Fibroblast of peridontal ligament (primary cell): ENCODE data around the gene TP63.

Source experiments
- DNase-seq: peaks from one replicate; pipeline ENCODE4 v3.0.0-alpha.2; 2010; ENCODE audit errors: extremely low read depth

TP63 gene

DNA sequence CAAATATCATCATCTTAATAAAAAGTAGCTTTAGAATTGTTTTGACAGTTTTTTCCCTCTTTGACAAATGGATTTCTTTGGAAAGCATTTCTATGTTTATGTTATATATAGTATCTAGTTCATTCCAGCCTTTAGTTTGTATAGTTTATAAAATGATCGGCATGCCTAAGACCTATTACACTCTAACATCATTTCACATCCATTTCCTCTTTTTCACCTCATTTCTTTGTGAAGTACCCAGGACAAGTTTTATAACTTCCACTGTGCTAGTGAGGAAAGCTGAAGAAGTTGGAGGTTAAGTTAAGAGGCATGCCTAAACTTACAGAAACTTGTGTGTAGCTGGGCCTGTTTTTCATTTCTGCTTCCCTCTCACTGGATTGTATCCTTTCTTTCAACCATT lies 178.4 kb downstream of the TP63 start:
- peak; percentile 15 for DNase-seq

DNA sequence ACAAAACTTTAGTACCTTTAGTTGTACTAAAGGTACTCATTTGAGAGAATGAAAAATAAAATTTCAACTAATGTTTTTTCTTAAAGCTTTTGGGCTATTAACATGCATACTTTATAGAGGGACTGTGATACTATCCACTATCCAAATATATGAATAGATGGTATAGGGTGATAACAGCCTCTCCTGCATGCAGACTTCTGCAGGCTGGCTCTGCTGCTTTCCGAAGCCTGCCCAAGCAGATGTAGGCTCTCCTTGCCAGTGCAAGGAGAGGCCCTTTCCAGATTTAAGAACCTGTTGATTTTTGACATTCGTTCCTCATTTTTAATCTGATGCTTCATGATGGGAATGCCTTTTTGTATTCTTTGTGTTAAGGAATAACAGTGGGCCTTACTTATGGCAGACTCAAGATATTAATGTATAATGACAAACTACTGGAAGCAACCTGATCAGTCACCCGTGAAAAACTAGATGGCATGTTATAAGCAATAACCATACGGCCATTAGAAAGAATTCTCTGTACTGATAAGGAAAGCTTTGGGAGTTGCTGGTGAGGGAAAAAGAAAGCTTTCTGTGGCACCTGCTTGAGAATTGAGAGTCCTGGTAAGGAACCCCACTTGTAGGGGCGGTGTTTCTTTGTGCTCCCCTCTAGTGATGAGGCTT lies 181.7 kb downstream of the TP63 start:
- DNase-seq = no peak

DNA sequence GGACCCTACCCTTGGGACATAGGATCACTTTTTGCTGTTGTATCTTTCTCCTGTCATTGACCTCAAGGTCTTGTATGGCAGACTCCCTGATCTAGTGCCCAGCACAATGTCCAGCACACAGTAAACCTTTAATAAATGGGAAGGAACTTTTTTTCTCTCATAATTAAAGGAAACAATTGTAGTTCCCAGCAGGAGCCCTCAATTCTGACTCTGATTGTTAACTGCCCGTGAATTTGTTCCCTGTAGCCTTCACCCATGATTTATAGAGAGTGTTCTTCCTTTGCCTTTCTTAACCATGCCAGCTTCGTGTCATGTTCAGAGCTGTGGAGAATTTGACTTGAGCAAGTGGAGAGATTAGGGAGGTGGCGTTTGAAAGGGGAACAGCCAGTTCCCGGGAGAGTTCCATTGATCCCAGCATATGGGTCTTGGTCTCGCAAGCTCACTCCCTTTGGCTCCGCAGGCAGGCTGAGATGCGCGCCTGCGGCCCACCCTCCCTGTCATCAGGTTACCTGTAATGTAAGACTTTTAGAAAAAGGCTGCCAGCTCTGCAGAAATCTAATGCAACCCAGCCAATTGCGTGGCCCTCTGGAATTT lies 182.6 kb downstream of the TP63 start:
- no peak for DNase-seq

DNA sequence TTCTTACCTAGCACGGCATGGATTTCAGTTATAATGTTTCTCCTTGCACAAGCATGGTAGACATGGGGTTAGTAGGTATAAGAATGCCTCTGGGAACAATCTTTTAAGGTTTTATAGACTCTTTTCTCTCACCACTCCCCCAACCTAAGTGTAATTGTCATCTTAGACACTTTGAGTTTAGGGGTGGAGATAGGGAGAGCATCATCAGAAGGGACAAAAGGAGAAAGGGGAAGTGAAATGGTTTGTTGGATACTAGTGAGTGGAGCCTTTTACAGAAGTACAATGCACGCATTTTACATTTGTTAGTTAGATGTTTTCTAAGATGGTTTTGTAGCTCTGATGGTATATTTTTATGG lies 189.2 kb downstream of the TP63 start:
- no peak for DNase-seq

DNA sequence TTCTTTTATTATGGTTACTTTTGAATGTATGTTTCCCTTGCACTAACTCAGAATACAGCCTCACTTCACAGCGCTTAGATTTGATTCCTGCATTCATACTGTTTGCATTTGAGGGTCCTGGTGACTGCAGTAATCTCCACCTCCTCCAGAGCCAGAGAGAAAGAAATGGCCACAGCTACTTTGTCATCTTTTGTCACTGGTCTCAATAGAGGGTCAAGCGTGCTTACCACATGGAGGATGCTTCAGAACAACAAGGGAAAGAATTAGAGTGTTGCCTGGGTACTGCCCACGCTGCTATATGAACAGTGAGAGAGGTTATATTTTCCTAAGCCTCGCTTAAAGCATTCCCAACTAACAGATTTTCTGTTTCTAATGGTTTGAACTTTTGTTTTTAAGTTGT lies 190.1 kb downstream of the TP63 start:
- no peak for DNase-seq

DNA sequence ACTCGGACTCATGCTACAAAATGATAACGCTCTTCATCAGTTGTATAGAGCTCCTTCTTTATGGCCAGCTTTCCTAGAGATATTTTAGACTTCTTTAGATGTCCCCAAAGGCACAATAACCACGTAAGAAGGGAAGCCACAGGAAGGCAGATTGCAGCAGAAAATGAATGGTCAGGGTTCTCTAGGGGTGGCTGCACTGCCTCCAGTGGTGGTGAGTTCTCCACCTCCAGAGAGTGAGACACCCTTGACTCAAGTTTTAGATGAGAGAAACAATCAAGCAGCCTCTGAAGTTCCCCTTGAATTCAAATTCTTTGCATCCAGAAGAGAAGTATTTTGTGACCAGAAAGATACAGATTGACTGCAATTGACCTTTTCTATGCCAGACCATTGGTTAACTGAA lies 191.5 kb downstream of the TP63 start:
- no peak for DNase-seq

DNA sequence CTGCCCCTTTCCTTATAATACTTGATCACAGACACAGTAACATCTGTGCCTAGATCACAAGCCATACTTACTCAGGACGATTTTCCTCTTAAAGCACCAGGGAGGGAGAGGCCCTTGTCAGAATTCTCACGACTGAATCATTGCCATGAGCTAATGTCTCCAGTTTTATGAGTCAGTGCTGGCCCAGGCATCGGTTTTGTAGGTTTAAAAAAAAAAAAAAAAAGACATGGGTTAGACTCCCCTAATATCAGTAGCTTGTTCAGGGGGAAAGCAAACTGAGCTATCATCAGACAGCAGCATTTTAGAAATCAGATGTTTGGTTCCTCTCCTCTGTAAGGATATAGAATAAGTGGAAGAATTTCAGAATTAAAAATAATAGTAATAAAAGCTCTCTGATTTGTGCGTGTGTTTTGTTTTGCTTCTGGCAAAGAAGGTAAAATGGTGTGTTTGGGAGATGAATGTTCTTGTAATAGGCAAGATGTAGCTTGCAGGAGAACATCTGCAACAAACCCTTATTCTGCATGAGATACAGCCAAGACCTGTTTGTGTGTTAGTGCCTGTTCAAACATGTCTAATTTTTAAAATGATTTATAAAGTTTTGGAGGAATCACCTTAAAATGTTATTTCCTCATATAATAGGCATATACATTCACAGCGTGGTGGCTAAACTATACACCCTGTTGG lies 193.6 kb downstream of the TP63 start:
- DNase-seq = peak; percentile 89

DNA sequence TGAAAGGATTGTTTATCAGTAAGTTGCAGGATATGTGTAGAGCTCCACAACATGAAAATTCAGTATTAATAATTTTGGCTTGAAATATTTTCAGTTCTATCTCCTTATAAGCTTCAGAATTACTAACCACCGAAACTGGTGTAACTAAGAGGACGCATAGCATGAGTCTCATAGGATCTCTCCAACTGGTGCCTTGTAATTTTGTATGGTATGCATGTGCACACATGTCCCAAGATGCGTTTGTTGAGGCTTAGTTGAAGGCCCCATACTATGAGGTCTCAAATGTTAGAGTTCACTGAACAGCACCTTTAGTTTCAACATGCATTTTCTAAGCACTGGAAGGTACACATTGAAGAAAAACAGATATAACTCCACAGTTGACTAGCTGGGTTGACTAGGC lies 195.4 kb downstream of the TP63 start:
- no peak for DNase-seq

DNA sequence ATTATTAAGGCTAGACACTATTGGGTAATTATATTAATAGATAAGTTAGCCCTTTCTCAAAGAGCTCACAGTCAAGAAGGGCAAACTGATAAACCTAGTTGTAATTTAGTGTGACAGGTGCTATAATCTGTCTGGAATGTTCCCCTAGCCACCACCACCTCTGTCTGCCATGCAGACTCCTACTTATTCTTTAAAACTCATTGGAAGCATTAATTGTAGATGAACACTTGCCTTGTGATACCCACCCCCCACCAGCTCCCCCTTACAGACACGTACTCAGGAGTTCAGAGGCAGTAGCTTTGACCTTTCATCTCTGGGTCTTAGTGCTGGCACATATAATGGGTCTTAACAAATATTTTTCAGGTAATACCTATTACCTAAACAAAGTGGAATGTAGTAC lies 195.9 kb downstream of the TP63 start:
- no peak for DNase-seq

DNA sequence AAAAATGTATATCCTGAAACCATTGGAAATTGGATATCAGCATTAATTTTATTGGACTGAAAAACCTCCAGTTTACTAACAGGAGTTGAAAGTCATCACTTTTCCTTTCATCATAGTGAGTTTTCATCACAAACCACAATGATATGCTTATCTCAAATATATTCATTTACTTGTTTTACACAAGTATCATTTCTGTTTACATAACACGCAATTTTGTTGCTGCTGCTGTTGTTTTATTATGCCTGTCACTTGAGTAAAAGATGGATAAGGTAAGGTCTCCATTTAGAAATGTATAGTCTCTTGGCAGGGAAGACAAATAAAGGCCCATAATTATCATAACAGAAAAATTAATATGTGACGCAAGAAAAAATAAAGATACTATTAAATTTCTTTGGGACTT lies 199.2 kb downstream of the TP63 start:
- DNase-seq = no peak

DNA sequence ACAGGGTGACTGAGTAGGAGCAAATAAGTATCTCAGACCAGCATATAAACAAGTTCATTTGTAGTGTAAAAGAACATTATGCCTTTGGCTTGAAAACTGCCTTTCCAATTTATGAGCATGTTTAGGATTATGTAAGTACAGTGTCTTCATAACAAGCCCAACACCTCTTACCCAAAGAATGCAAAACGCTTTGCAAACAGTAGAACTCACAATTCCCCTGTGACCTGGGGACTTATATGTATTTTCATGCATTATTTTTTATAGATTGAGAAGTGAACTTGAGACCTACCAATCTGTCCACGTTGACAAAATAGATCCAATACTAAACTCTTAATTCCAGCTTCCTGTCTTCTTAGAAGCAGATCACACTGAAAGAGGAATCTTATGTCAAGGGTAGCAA lies 202.1 kb downstream of the TP63 start:
- no peak for DNase-seq

DNA sequence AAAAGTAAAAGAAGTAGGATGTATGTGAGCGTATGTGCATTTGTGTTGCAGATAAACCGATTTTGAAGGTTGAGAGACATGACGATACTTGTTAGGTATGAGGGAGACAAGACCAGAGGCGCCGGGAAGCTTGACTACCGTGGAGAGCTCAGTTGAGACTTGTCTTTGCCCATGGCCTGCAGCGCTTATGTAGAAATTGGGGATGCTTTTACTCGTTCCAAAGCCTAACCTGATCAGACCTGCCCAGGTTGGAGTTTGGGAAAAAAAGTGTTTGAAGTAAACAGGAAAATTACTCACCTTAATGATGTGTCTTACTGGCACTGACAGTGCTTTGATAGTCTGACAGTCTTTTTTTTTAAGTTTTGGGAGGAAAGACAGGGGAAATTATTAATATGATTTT lies 202.8 kb downstream of the TP63 start:
- no peak for DNase-seq

DNA sequence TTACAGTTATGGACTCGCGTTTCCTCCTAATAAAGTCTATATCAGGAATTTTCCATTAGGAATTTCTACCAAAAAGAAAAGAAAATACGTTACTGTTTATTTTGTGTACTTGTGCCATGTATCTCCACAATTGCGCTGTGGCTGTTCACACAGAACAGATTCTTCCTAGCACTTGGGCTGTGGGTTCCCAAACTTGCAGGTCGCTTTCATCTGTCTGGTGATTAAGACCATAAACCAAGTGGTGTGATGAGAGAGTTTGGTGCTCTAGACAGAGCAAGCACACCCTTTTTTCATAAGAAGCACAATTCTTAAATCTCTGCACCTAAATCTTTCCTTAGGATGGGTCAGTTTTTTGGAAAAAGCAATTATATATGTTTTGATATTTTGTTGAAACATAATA lies 203.3 kb downstream of the TP63 start:
- no peak for DNase-seq

DNA sequence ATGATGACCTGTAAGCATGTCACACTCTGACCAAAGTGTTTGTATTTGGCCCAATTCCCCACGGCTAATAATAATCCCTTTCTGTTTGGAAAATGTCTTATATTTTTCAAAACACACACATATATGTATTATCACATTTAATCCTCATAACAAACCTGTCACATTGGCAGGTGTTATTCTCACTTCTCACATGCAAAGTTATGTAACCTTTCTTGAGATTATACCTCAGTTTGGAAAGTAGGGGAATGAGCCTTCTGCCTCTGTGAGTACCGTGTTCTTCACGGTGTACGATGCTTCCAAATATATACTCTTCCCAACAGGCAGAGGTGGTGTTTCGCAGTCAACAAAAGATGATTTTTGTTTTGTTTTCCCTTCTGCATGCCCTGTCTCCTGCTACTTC lies 205.6 kb downstream of the TP63 start:
- no peak for DNase-seq

DNA sequence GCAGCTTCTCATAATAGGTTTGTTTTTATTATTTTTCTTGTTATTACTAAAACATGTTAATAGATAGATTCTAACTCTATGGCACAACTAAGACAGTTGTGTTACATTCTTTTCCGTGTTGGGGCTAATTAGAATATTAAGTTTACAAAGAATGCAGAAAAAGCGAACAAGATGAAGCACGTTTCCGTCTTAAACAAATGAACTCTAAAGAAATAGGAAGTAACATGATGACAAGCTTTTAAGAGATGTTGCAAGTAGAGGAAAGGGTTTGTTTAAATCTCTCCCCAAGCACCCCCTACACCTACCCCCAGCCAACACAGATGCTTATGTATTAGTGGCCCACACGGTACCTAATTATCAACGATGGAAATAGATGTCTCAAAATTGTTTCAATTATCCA lies 207.1 kb downstream of the TP63 start:
- no peak for DNase-seq

DNA sequence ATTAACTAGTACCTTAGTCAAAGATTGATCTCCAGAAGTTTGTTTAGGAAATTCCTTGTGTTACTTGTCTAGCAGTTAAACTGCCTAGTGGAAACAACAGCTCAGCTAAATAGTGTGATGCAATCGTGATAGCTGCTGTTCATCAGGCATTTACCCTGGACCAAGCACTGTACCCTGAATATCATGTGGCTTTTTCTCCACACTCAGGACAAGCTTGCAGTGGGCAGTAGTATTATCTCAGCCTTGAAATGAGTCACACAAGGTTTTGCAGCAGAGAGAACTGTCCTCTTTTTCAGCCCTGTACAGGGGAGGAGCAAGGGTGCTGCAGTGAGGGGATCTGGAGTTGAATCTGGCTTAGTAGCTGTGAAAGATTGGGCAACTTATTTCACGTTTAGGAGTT lies 208.4 kb downstream of the TP63 start:
- peak; percentile 66 for DNase-seq

DNA sequence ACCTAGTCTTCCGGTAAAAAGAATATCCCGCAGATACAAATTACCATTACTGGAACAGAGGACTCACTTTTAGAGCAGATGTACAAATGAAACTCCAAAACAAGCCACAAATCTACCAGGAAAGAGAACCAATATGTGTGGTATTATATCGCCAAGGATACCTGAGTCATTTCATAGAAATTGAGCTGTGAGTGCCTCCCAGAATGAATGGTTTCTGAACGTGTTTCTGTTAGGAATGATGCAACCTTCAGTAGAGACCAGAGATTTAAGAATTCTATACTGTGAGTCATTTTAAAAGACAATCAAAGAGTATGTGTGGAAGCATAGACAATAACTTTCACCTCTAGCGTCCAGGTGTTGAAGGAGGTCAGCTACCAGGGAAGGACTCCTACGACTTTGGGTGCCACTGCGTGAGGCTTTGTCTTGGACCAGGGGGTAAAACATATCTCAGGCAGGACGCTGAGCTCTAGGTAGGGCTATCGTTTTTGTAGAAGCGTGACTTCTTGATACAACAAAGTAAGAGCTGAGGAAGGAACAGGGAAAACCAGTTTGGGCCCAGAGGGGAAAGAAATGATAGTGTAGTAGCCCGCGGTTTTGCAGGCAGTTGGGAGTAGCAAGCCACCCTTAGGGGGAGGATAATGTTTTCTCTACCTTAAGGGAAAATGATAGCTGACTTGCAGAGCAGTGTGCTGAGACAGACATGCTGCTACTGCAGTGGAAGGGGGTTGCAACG lies 210.4 kb downstream of the TP63 start:
- peak; percentile 69 for DNase-seq

DNA sequence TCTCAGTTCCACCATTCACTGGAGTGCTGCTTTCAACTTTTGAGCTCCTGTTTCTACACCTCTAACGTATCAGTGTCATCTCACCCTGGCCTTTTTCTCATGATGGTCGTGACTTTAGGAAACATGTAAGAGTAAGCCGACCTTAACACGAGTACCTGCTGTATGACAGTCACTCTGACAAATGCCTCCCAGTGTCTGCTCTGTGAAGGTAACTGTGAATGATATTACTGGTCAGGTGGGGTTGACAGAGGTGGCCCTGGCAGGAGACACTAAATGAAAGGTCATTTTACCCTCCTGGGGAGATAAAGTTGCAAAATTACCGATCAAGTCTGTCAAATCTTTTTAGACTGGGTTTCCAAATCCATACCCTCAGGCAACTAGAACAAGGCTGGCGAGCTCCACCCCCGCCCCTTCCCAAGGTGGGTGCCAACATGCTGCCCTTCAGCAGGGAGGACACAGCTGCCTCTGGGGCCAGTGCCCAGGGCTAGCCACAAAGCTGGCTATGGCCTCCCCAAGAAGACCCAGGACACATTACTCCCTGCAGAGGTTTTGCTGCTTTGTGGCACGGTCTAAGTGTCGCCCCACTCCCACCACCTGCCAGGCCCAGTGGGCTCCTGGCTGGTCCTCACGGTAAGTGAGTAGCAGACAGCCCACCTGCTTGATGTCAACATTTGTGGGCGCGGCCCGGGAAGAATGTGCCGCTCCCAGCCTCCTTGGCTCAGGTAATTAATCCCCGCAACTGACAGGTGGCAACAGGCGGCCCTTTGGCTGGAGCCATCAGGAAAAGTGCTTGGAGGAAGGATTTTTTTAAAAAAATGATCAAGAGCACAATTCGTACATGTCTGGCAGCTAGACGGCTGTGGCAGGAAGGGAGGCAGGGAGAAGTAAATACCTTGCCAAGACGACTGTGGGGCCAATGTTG lies 211.8 kb downstream of the TP63 start:
- no peak for DNase-seq

DNA sequence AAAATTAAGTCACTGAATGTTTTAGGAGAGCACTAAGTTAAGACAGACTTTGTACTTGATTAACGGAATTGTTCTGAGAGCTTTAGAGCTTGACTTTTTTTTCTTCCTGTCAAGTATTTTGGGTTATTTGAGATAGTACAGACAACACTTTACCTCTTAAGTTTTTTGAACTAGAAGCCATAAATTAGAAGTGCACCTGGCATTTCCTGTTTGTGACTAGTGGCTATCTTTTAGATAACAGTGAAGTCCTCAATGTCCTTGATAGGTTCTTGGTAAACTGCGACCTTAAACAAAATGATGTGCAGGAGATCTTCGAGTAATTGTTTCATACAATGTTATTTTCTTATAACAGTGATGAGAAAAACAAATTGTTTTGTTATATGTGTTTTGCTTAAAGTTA lies 213.9 kb downstream of the TP63 start:
- DNase-seq = no peak

DNA sequence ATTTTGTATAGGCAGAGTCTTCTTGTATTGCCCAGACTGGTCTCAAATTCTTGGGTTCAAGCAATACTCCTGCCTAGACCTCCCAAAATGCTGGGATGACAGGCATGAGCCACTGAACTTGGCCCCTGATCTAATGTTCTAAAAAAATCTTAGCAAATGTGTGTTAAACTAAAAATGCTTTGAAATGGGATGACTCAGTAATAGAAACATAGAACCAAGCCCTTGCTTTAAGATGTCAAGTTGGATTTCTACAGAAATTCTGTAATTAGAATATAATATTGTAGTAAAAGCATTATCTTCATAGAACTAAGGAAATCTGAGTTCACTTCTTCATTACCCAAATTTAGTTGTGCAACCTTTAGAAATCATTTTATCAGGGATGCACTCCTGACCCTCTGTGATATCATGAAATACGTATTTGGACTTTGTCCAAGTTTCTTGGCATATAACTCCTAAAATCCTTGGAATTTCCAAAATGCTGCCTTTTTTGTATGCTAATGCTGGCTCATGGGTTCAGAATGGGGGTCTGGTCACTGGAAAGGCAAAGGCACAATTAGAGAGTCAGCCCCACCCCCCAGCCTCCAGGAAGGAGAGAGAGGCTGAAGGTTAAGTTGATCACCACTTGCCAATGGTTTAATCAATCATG lies 217.3 kb downstream of the TP63 start:
- DNase-seq = peak; percentile 31

DNA sequence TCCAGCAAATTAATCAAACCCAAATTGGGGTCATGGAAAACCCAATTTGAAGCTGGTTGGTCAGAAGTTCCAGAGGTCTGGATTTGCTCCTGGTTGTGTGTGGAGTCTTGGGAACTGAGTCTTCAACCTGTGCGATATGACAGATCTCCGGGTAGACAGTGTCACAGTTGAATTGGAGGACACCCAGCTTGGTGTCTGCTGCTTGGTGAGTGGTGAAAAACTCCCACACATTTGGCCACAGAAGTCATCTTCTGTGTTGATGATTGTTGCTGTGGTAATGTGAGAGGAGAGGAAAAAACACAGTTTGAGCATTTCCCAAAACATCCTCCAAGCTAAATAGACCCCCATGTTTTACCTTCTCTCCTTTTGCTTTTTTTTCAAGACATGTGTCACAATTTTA lies 218.1 kb downstream of the TP63 start:
- no peak for DNase-seq
